OCI-LY1 (cell line): Measurements from ENCODE around the gene RASSF8.

Source experiments
- CTCF ChIP-seq: fragments of 200-600 bp; sonication (generic), shearing (Covaris generic); IDR thresholded peaks from 2 replicates; pipeline ENCODE4 v1.5.1; 2017; ENCODE audit warnings: mild to moderate bottlenecking, antibody characterized with exemption, low read length, moderate library complexity, mixed read lengths
- EZH2 ChIP-seq: fragments of 200-600 bp; sonication (generic), shearing (Covaris generic); IDR thresholded peaks from 2 replicates; pipeline ENCODE4 v1.8.0; 2017; ENCODE audit warnings: borderline replicate concordance, mixed run types, mild to moderate bottlenecking, antibody characterized with exemption, low read length, moderate library complexity, mixed read lengths

GRCh38 chr12:26119391-26119989, 161.0 kb downstream of the RASSF8 start:
- TF ChIP-seq CTCF (peak; percentile 58), EZH2 (no peak)
